ENCODE data around the gene STOML3. TPM values are rescaled to one million over a fixed set of nuclear protein-coding genes. Genes with fewer than 3 reads are reported as not detected.

Gene STOML3
- total RNA-seq (2014; rRNA removed; shearing (Covaris generic)): not detected in 2 replicates

GRCh38 chr13:38990693-38991092 lies at the start of gene STOML3:
STOML3 (minus strand) TSS chr13:38990831; CDS start chr13:38990721, 110 bp downstream.
- no peak for DNase-seq
- no peaks in the 10 kb centered on the region for H3K36me3 ChIP-seq (replicated peaks; ENCODE audit: control insufficient read depth, insufficient read depth, low read length)
- H3K27me3 ChIP-seq (ENCODE audit: control insufficient read depth, insufficient read depth, low read length): no peaks in the 10 kb centered on the region
- H3K4me3 ChIP-seq (ENCODE audit: insufficient read depth, low read depth, low read length): no peak within 1 kb of the TSS

DNA sequence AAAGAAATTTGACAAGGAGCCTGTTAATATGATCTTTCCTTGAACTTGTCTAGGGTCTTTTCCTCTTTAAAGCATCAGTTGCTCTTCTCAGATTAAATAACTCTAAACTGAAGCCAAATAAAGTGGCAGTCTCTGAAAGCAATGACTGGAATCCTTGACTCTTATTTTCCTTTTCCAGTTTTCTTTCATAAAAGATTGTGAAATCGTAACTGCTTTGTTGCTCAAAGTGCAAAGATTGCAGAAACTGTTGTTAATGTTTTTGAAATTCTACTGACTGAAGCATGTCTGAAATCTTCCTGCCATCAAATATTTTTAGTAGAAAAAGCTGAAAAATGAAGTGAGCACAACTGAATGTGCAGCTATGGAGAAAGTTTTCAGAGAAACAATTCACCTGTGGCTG lies 49.6 kb upstream of the STOML3 start:
- H3K27me3 ChIP-seq (ENCODE audit: control insufficient read depth, insufficient read depth, low read length): no peaks in the 10 kb centered on the region
- no peak overlapping the region for H3K4me3 ChIP-seq (ENCODE audit: insufficient read depth, low read depth, low read length)
- no peaks in the 10 kb centered on the region; the same call in 1 of the 2 replicates for H3K36me3 ChIP-seq (replicated peaks; ENCODE audit: control insufficient read depth, insufficient read depth, low read length)
- DNase-seq: no peak

GRCh38 chr13:39039041-39039440 lies 48.4 kb upstream of the STOML3 start:
- no peaks in the 10 kb centered on the region for H3K36me3 ChIP-seq (replicated peaks; ENCODE audit: control insufficient read depth, insufficient read depth, low read length)
- DNase-seq: no peak
- H3K4me3 ChIP-seq (ENCODE audit: insufficient read depth, low read depth, low read length): peak overlapping the region; percentile 93; the same call in 1 of the 2 replicates
- no peaks in the 10 kb centered on the region for H3K27me3 ChIP-seq (ENCODE audit: control insufficient read depth, insufficient read depth, low read length)

DNA sequence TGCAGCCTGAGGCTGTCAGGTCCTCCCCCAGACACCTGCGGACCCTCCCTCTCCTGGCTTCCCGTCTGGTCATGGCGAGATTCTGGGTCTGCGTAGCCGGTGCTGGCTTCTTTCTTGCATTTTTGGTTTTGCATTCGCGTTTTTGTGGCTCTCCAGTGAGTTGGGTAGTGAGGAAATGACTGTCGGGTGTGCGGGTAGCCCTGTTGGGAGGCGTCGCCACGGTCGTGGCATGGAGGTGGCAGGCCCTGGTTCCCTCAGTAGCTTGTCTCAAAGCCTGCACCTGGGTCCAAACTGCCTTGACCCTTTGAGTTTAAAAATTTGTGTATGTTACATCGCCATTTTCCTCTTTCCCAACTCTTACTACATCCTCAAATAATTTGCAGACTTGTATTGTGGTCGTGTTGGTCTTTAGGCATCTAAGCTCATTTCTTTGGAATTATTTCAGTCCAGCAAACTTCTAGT lies 48.0 kb upstream of the STOML3 start:
- no peak for DNase-seq
- Histone ChIP-seq H3K36me3 (replicated peaks; ENCODE audit: control insufficient read depth, insufficient read depth, low read length) (no peaks in the 10 kb centered on the region), H3K27me3 (ENCODE audit: control insufficient read depth, insufficient read depth, low read length) (no peaks in the 10 kb centered on the region), H3K4me3 (ENCODE audit: insufficient read depth, low read depth, low read length) (peak overlapping the region; percentile 93)

- Histone ChIP-seq H3K27me3 (ENCODE audit: control insufficient read depth, insufficient read depth, low read length) (no peaks in the 10 kb centered on the region), H3K4me3 (ENCODE audit: insufficient read depth, low read depth, low read length) (peak within 1 kb of the TSS; percentile 93), H3K36me3 (replicated peaks; ENCODE audit: control insufficient read depth, insufficient read depth, low read length) (no peaks in the 10 kb centered on the region)
- DNase-seq: peak; percentile 79
Observed at GRCh38 chr13:39037880-39038568, 47.4 kb upstream of the STOML3 start, which contains the start of the genes NHLRC3 and PROSER1. NHLRC3 (plus strand) TSS chr13:39038456; CDS start chr13:39038640, 184 bp downstream. PROSER1 (minus strand) TSS chr13:39038089; CDS start chr13:39037242, 847 bp downstream.

GRCh38 chr13:39037410-39037879 lies 46.8 kb upstream of the STOML3 start:
- H3K36me3 ChIP-seq (replicated peaks; ENCODE audit: control insufficient read depth, insufficient read depth, low read length): no peaks in the 10 kb centered on the region
- peak overlapping the region; percentile 93 for H3K4me3 ChIP-seq (ENCODE audit: insufficient read depth, low read depth, low read length)
- H3K27me3 ChIP-seq (ENCODE audit: control insufficient read depth, insufficient read depth, low read length): no peaks in the 10 kb centered on the region
- no peak for DNase-seq

DNA sequence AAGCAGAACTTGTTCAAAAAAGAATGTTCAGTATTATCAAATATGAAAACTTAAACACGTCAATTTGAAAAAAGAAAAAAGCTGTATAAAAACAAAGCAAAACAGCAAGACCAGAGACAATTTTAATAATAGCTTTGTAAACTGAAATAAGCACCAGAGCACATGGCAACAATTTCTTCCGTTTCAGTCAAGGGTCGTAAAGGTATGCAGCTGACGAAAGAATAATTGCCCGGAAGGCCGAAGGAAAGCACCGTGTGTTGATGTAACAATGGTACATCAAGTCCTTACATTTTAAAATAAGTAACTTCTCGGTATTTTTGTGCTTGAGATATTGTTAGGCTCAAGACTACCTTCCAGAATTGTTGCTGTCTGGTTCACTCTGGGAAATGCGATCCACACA lies 45.6 kb upstream of the STOML3 start:
- Histone ChIP-seq H3K36me3 (replicated peaks; ENCODE audit: control insufficient read depth, insufficient read depth, low read length) (no peaks in the 10 kb centered on the region), H3K4me3 (ENCODE audit: insufficient read depth, low read depth, low read length) (peak overlapping the region; percentile 93), H3K27me3 (ENCODE audit: control insufficient read depth, insufficient read depth, low read length) (no peaks in the 10 kb centered on the region)
- DNase-seq: no peak

DNA sequence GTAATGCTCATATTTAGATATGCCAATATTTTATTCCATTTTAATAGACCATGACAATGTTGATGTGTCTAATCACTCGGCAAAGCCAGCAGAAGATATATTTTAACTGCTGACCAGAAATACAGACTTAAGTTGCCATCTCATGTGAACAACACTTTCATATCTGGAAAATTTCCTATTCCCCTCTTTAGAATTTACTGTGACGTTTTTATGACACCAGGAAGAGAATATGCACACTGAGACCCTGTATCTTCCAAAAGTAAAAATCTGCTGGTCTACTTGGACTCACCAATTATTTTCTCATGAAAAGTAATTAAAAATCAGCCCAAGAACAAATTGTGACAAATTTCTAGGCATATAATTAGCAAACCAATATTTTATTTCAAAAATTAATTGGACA lies 45.2 kb upstream of the STOML3 start:
- Histone ChIP-seq H3K36me3 (replicated peaks; ENCODE audit: control insufficient read depth, insufficient read depth, low read length) (peaks cover under 1% of the 10 kb centered on the region; the same call in 1 of the 2 replicates), H3K4me3 (ENCODE audit: insufficient read depth, low read depth, low read length) (peak overlapping the region; percentile 93), H3K27me3 (ENCODE audit: control insufficient read depth, insufficient read depth, low read length) (no peaks in the 10 kb centered on the region)
- no peak for DNase-seq

- DNase-seq: no peak
- peak overlapping the region; percentile 19; the same call in 1 of the 2 replicates for H3K4me3 ChIP-seq (ENCODE audit: insufficient read depth, low read depth, low read length)
- peaks cover 1% of the 10 kb centered on the region for H3K36me3 ChIP-seq (replicated peaks; ENCODE audit: control insufficient read depth, insufficient read depth, low read length)
- H3K27me3 ChIP-seq (ENCODE audit: control insufficient read depth, insufficient read depth, low read length): no peaks in the 10 kb centered on the region
Observed at GRCh38 chr13:39035204-39035603, 44.6 kb upstream of the STOML3 start.

DNA sequence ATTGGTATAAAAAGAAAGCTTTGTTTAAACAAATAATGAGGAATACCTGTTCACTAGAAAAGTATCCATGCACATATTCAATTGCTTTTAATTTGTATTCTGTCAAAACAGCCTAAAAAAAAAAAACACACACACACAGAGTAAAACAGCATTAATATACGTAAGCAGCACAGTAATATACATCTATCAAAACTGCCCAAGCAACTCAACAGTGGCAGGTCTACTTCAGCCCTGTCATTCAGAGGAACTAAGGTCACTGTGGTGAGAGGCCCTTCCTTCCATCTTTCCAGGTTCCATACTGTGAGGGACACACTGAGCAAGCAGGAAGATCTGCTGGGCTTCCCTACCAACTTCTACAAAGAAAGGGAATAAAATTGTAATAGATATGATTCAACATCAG lies 43.5 kb upstream of the STOML3 start:
- Histone ChIP-seq H3K27me3 (ENCODE audit: control insufficient read depth, insufficient read depth, low read length) (no peaks in the 10 kb centered on the region), H3K36me3 (replicated peaks; ENCODE audit: control insufficient read depth, insufficient read depth, low read length) (peaks cover 1% of the 10 kb centered on the region), H3K4me3 (ENCODE audit: insufficient read depth, low read depth, low read length) (no peak overlapping the region)
- no peak for DNase-seq

DNA sequence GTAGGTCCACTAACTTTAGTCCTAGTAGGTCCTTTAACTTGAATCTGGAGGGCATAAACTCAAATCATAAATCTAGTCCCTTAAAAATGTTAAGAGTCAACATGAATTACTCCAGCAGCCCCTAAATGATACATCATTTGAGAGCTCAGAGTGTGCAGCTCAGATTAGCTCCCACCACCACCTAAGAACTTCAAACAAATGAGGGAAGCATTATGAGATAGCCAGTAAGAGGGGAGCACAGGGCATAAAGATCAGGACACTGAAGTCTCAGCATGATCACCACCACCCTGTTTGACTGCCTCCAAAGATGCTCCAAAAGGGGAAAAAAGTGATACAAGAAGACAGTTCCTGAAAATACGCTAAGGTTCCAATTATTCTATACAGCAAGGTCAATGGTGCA lies 41.5 kb upstream of the STOML3 start:
- H3K4me3 ChIP-seq (ENCODE audit: insufficient read depth, low read depth, low read length): no peak overlapping the region
- DNase-seq: no peak
- no peaks in the 10 kb centered on the region for H3K27me3 ChIP-seq (ENCODE audit: control insufficient read depth, insufficient read depth, low read length)
- H3K36me3 ChIP-seq (replicated peaks; ENCODE audit: control insufficient read depth, insufficient read depth, low read length): peaks cover 3% of the 10 kb centered on the region

GRCh38 chr13:39025433-39025839 lies 34.8 kb upstream of the STOML3 start:
- no peak overlapping the region for H3K4me3 ChIP-seq (ENCODE audit: insufficient read depth, low read depth, low read length)
- H3K36me3 ChIP-seq (replicated peaks; ENCODE audit: control insufficient read depth, insufficient read depth, low read length): peaks cover 25% of the 10 kb centered on the region
- no peak for DNase-seq
- H3K27me3 ChIP-seq (ENCODE audit: control insufficient read depth, insufficient read depth, low read length): no peaks in the 10 kb centered on the region

DNA sequence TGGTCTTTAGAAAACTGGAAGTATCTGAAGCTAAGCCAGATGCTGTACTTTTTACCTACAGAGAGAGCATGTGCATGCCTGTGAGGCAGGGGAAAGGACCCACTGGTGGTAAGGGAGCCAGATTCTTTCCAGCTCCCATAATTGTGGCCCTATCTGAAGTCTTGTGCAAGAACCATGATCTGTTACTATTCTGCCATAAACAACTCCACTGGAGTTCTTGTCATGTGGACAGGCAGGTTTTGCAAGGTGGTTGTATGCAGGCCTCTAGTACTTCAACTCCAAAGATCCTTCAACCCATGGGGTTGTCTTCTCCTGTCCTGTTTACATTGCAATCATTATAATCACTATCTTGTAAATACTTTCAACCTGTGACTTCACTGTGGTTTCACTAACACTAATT lies 33.1 kb upstream of the STOML3 start:
- Histone ChIP-seq H3K27me3 (ENCODE audit: control insufficient read depth, insufficient read depth, low read length) (no peaks in the 10 kb centered on the region), H3K4me3 (ENCODE audit: insufficient read depth, low read depth, low read length) (no peak overlapping the region), H3K36me3 (replicated peaks; ENCODE audit: control insufficient read depth, insufficient read depth, low read length) (peaks cover 25% of the 10 kb centered on the region)
- DNase-seq: no peak

- Histone ChIP-seq H3K4me3 (ENCODE audit: insufficient read depth, low read depth, low read length) (no peak overlapping the region), H3K36me3 (replicated peaks; ENCODE audit: control insufficient read depth, insufficient read depth, low read length) (peaks cover 25% of the 10 kb centered on the region), H3K27me3 (ENCODE audit: control insufficient read depth, insufficient read depth, low read length) (no peaks in the 10 kb centered on the region)
- peak; percentile 18 for DNase-seq
Observed at GRCh38 chr13:39023316-39023715, 32.7 kb upstream of the STOML3 start.

- Histone ChIP-seq H3K36me3 (replicated peaks; ENCODE audit: control insufficient read depth, insufficient read depth, low read length) (peaks cover 26% of the 10 kb centered on the region), H3K27me3 (ENCODE audit: control insufficient read depth, insufficient read depth, low read length) (no peaks in the 10 kb centered on the region), H3K4me3 (ENCODE audit: insufficient read depth, low read depth, low read length) (no peak overlapping the region)
- no peak for DNase-seq
Observed at GRCh38 chr13:39020853-39021462, 30.3 kb upstream of the STOML3 start.
